GM23338 (cell line): ENCODE data around the gene TNPO3. TPM values are rescaled to one million over a fixed set of nuclear protein-coding genes. Genes with fewer than 3 reads are reported as not detected.

Source experiments
- ATAC-seq: fragments of 200-7000 bp; cut with Tn5 transposase; 3 replicates; pipeline ENCODE4 v1.9.1; 2020
- DNase-seq: peaks from one replicate; pipeline ENCODE4 v3.0.0-alpha.2; 2015; ENCODE audit warnings: low spot score
- H2AFZ ChIP-seq: fragments of 200-600 bp; sonication (generic); 2 replicates; pipeline ENCODE4 v1.8.0; 2016; ENCODE audit warnings: antibody characterized with exemption, mild to moderate bottlenecking, moderate library complexity
- H3F3A ChIP-seq: fragments of 200-600 bp; sonication (generic); replicated peaks from 2 replicates; pipeline ENCODE4 v1.8.0; 2017; ENCODE audit warnings: antibody characterized with exemption, mixed run types, low read depth
- H3K27ac ChIP-seq: fragments of 200-600 bp; sonication (generic); 2 replicates; pipeline ENCODE4 v1.6.1; 2016; ENCODE audit warnings: low read depth
- H3K27me3 ChIP-seq: fragments of 200-600 bp; sonication (generic); 2 replicates; pipeline ENCODE4 v1.8.0; 2016; ENCODE audit warnings: mild to moderate bottlenecking, mixed run types, moderate library complexity; ENCODE audit not compliant: insufficient read depth
- H3K36me3 ChIP-seq: fragments of 200-600 bp; sonication (generic); 2 replicates; pipeline ENCODE4 v1.8.0; 2016; ENCODE audit warnings: mild to moderate bottlenecking; ENCODE audit not compliant: insufficient read depth
- H3K4me1 ChIP-seq: fragments of 200-600 bp; sonication (generic); 2 replicates; pipeline ENCODE4 v1.8.0; 2016; ENCODE audit warnings: mild to moderate bottlenecking, moderate library complexity; ENCODE audit not compliant: insufficient read depth
- H3K4me2 ChIP-seq: fragments of 200-600 bp; sonication (generic); 2 replicates; pipeline ENCODE4 v1.7.1; 2017; ENCODE audit warnings: mixed run types
- H3K4me3 ChIP-seq: fragments of 200-600 bp; sonication (generic); 2 replicates; pipeline ENCODE4 v1.6.1; 2016; ENCODE audit warnings: mixed run types
- H3K79me2 ChIP-seq: fragments of 200-600 bp; sonication (generic); replicated peaks from 2 replicates; pipeline ENCODE4 v1.8.0; 2017; ENCODE audit warnings: mild to moderate bottlenecking; ENCODE audit not compliant: insufficient read depth
- H3K9me2 ChIP-seq: fragments of 200-600 bp; sonication (generic); 2 replicates; pipeline ENCODE4 v1.8.0; 2017; ENCODE audit not compliant: insufficient read depth
- H4K20me1 ChIP-seq: fragments of 200-600 bp; sonication (generic); replicated peaks from 2 replicates; pipeline ENCODE4 v1.8.0; 2017; ENCODE audit warnings: mild to moderate bottlenecking; ENCODE audit not compliant: insufficient read depth
- H3K27ac Mint-ChIP-seq: 2 replicates; pipeline ENCODE4 v1.8.0; 2020; ENCODE audit warnings: inconsistent platforms, mild to moderate bottlenecking, moderate library complexity, mixed read lengths
- H3K27me3 Mint-ChIP-seq: 3 replicates; pipeline ENCODE4 v1.8.0; 2022; ENCODE audit warnings: low read depth, mild to moderate bottlenecking, moderate library complexity, mixed read lengths, inconsistent platforms; ENCODE audit not compliant: insufficient read depth, poor library complexity
- H3K36me3 Mint-ChIP-seq: 3 replicates; pipeline ENCODE4 v1.8.0; 2021; ENCODE audit warnings: low read depth, mild to moderate bottlenecking, inconsistent platforms, moderate library complexity, mixed read lengths
- H3K4me1 Mint-ChIP-seq: 3 replicates; pipeline ENCODE4 v1.8.0; 2020; ENCODE audit warnings: mild to moderate bottlenecking, inconsistent platforms, mixed read lengths
- H3K4me3 Mint-ChIP-seq: 3 replicates; pipeline ENCODE4 v1.8.0; 2021; ENCODE audit warnings: moderate library complexity, mild to moderate bottlenecking, inconsistent platforms, mixed read lengths
- H3K9me3 Mint-ChIP-seq: 3 replicates; pipeline ENCODE4 v1.8.0; 2020; ENCODE audit warnings: moderate library complexity, mild to moderate bottlenecking, inconsistent platforms, mixed read lengths
- CREB1 ChIP-seq: fragments of 250-450 bp; sonication (Bioruptor Pico); IDR thresholded peaks from 2 replicates; pipeline ENCODE4 v1.5.0; 2020; ENCODE audit warnings: low read depth, mild to moderate bottlenecking, moderate library complexity
- EZH2phosphoT487 ChIP-seq: fragments of 200-600 bp; sonication (generic); IDR thresholded peaks from one replicate; pipeline ENCODE4 v1.8.1; 2018; ENCODE audit warnings: antibody characterized with exemption; ENCODE audit not compliant: unreplicated experiment
- JUNB ChIP-seq: IDR thresholded peaks from one replicate; pipeline ENCODE4 v1.6.1; 2016; ENCODE audit warnings: antibody characterized with exemption; ENCODE audit not compliant: unreplicated experiment
- NANOG ChIP-seq: IDR thresholded peaks from 2 replicates; pipeline ENCODE4 v1.6.1; 2016; ENCODE audit warnings: antibody characterized with exemption, borderline replicate concordance
- STAT1 ChIP-seq: IDR thresholded peaks from one replicate; pipeline ENCODE4 v1.6.1; 2016; ENCODE audit warnings: antibody characterized with exemption; ENCODE audit not compliant: unreplicated experiment
- ZNF114 ChIP-seq: fragments of 250-450 bp; sonication (Bioruptor Pico); IDR thresholded peaks from 2 replicates; pipeline ENCODE4 v1.5.0; 2020; ENCODE audit warnings: mild to moderate bottlenecking, moderate library complexity
- ZNF331 ChIP-seq: fragments of 250-450 bp; sonication (Bioruptor Pico); IDR thresholded peaks from 2 replicates; pipeline ENCODE4 v1.5.0; 2020; ENCODE audit warnings: low read depth, mild to moderate bottlenecking, moderate library complexity
- polyA plus RNA-seq: library from polyadenylated mRNA; unstranded; fragments of >200 nt; fragmentation: Nextera tagmentation; extraction: Ambion mirVana; gene quantifications from 2 replicates; pipeline ENCODE4 v1.2.1, GENCODE V29; 2016
- total RNA-seq: library from RNA; depleted of rRNA; stranded (reverse); fragments of >200 nt; shearing (Covaris generic); gene quantifications from 2 replicates; pipeline ENCODE4 v1.2.3, GENCODE V29; 2014
- TF ChIP-seq, protein P1 (sequence below): IDR thresholded peaks from one replicate; pipeline ENCODE4 v1.6.1; 2018; ENCODE audit warnings: antibody characterized with exemption; ENCODE audit not compliant: unreplicated experiment
- TF ChIP-seq, protein P2 (sequence below): IDR thresholded peaks from 2 replicates; pipeline ENCODE4 v1.6.1; 2016; ENCODE audit warnings: antibody characterized with exemption
- TF ChIP-seq, protein P3 (sequence below), 2 experiments: fragments of 200-600 bp in 1 of 2; sonication (generic) in 1 of 2; conservative IDR thresholded peaks; 2 replicates each; pipeline versions ENCODE4 v1.5.1 to v1.6.1; 2016 to 2017; ENCODE audit warnings: antibody characterized with exemption in 2 of 2, low read depth in 2 of 2, mild to moderate bottlenecking in 2 of 2, moderate library complexity in 1 of 2

TNPO3 gene
- total and polyA plus RNA-seq, 2 experiments from 2014 or later = 38.2 to 127 TPM

DNA sequence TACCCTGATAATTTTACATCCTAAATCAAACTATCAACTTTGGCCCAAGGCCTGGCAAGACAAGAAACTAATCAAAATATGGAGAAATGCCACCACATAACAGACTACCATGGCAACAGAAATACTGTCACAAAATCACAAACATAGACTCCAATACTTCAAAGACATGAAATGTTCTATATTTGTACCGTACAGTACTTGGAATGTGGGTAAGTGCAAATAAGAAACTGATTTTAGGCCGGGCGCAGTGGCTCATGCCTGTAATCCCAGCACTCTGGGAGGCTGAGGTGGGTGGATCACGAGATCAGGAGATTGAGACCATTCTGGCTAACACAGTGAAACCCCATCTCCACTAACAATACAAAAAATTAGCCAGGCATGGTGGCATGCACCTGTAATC is 9.2 kb downstream of the TNPO3 start:
- no peak overlapping the region for H3K27ac Mint-ChIP-seq
- H3K79me2 ChIP-seq = peaks cover 100% of the 10 kb centered on the region

DNA sequence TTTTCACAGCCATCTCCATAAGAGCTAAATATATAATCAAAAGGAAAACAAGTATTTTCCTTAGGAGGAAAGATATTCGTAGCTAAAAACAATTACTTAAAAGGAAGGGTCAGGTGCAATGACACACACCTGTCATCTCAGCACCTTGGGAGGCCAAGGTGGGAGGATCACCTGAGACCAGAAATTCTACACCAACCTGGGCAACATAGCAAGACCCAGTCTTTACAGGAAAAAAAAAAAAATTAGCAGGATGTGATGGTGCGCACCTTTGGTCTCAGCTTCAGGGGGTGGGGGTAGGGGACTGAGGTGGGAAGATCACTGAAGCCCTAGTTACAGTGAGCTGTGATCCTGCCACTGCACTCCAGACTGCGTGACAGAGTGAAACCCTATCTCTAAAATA is 11.9 kb downstream of the TNPO3 start:
- Histone ChIP-seq H3K4me1 (peaks cover 21% of the 10 kb centered on the region), H3K36me3 (no peaks in the 10 kb centered on the region), H3K4me3 (no peak overlapping the region), H4K20me1 (peaks cover 48% of the 10 kb centered on the region), H3K79me2 (peaks cover 100% of the 10 kb centered on the region), H3K27ac (no peak overlapping the region), H3K4me2 (no peak overlapping the region), H3K9me2 (no peaks in the 10 kb centered on the region), H3F3A (no peaks in the 10 kb centered on the region), H3K27me3 (no peaks in the 10 kb centered on the region), H2AFZ (no peak overlapping the region)
- H3K27ac Mint-ChIP-seq = no peak overlapping the region
- peaks cover 23% of the 10 kb centered on the region; the same call in 2 of the 3 replicates for H3K4me1 Mint-ChIP-seq
- DNase-seq (no peak), ATAC-seq (no peak)
- no peaks in the 10 kb centered on the region for H3K9me3 Mint-ChIP-seq
- H3K4me3 Mint-ChIP-seq = no peak overlapping the region
- H3K36me3 Mint-ChIP-seq = peaks cover 21% of the 10 kb centered on the region
- H3K27me3 Mint-ChIP-seq = peaks cover 4% of the 10 kb centered on the region
- no peak for TF ChIP-seq CREB1
- TF ChIP-seq NANOG = no peak
- no peak for TF ChIP-seq JUNB
- TF ChIP-seq, protein P1, sequence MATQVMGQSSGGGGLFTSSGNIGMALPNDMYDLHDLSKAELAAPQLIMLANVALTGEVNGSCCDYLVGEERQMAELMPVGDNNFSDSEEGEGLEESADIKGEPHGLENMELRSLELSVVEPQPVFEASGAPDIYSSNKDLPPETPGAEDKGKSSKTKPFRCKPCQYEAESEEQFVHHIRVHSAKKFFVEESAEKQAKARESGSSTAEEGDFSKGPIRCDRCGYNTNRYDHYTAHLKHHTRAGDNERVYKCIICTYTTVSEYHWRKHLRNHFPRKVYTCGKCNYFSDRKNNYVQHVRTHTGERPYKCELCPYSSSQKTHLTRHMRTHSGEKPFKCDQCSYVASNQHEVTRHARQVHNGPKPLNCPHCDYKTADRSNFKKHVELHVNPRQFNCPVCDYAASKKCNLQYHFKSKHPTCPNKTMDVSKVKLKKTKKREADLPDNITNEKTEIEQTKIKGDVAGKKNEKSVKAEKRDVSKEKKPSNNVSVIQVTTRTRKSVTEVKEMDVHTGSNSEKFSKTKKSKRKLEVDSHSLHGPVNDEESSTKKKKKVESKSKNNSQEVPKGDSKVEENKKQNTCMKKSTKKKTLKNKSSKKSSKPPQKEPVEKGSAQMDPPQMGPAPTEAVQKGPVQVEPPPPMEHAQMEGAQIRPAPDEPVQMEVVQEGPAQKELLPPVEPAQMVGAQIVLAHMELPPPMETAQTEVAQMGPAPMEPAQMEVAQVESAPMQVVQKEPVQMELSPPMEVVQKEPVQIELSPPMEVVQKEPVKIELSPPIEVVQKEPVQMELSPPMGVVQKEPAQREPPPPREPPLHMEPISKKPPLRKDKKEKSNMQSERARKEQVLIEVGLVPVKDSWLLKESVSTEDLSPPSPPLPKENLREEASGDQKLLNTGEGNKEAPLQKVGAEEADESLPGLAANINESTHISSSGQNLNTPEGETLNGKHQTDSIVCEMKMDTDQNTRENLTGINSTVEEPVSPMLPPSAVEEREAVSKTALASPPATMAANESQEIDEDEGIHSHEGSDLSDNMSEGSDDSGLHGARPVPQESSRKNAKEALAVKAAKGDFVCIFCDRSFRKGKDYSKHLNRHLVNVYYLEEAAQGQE = no peak
- no peak for TF ChIP-seq STAT1
- TF ChIP-seq ZNF114 (CRISPR knock-in tag) = no peak
- TF ChIP-seq, protein P2, sequence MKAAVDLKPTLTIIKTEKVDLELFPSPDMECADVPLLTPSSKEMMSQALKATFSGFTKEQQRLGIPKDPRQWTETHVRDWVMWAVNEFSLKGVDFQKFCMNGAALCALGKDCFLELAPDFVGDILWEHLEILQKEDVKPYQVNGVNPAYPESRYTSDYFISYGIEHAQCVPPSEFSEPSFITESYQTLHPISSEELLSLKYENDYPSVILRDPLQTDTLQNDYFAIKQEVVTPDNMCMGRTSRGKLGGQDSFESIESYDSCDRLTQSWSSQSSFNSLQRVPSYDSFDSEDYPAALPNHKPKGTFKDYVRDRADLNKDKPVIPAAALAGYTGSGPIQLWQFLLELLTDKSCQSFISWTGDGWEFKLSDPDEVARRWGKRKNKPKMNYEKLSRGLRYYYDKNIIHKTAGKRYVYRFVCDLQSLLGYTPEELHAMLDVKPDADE = no peak
- TF ChIP-seq EZH2phosphoT487 = no peak
- TF ChIP-seq ZNF331 = no peak

More for the DNA sequence above, 9.2 kb downstream of the TNPO3 start:
- Histone ChIP-seq H3K27ac (no peak overlapping the region), H3F3A (no peaks in the 10 kb centered on the region), H3K9me2 (no peaks in the 10 kb centered on the region), H3K27me3 (no peaks in the 10 kb centered on the region), H4K20me1 (peaks cover 43% of the 10 kb centered on the region), H3K4me3 (no peak overlapping the region), H3K4me2 (no peak overlapping the region), H3K4me1 (peaks cover 20% of the 10 kb centered on the region), H3K36me3 (no peaks in the 10 kb centered on the region), H2AFZ (no peak overlapping the region)
- Mint-ChIP-seq H3K4me1 (peaks cover 32% of the 10 kb centered on the region), H3K27me3 (peaks cover 1% of the 10 kb centered on the region), H3K4me3 (no peak overlapping the region), H3K36me3 (peaks cover 11% of the 10 kb centered on the region; the same call in 2 of the 3 replicates), H3K9me3 (no peaks in the 10 kb centered on the region)
- DNase-seq (no peak), ATAC-seq (no peak)
- TF ChIP-seq, protein P3, sequence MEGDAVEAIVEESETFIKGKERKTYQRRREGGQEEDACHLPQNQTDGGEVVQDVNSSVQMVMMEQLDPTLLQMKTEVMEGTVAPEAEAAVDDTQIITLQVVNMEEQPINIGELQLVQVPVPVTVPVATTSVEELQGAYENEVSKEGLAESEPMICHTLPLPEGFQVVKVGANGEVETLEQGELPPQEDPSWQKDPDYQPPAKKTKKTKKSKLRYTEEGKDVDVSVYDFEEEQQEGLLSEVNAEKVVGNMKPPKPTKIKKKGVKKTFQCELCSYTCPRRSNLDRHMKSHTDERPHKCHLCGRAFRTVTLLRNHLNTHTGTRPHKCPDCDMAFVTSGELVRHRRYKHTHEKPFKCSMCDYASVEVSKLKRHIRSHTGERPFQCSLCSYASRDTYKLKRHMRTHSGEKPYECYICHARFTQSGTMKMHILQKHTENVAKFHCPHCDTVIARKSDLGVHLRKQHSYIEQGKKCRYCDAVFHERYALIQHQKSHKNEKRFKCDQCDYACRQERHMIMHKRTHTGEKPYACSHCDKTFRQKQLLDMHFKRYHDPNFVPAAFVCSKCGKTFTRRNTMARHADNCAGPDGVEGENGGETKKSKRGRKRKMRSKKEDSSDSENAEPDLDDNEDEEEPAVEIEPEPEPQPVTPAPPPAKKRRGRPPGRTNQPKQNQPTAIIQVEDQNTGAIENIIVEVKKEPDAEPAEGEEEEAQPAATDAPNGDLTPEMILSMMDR (conservative IDR thresholded peaks at IDR 0.05; ENCODE audit: low read depth in 2 of 2) = no peak
